Ovary (tissue), 3 donors: Measurements from ENCODE around the gene TRAF3IP3.

Experiments
- CTCF ChIP-seq, 3 donors: fragments of 450-650 bp in 2 of 3; fragments of 200-600 bp in 1 of 3; IDR thresholded peaks; one replicate each; pipeline versions ENCODE4 v1.5.1 to v1.8.0; 2016 to 2022; ENCODE audit warnings: antibody characterized with exemption in 3 of 3, mild to moderate bottlenecking in 1 of 3
- EP300 ChIP-seq: sonication (generic); formaldehyde crosslinking; IDR thresholded peaks from one replicate; pipeline ENCODE4 v1.6.1; 2017; ENCODE audit warnings: antibody characterized with exemption
- POLR2A ChIP-seq: fragments of 450-650 bp; IDR thresholded peaks from one replicate; pipeline ENCODE4 v1.6.1; 2017; ENCODE audit warnings: antibody characterized with exemption, mild to moderate bottlenecking, moderate library complexity
- donor health status: DM: no; HTN: no; CAD: no.

GRCh38 chr1:209800984-209801834, 45.4 kb downstream of the TRAF3IP3 start:
- TF ChIP-seq CTCF (IDR thresholded peaks at IDR 0.05) (no peak), POLR2A (no peak), EP300 (no peak)
